Measurements from ENCODE around the gene CDC42SE2. TPM values are rescaled to one million over a fixed set of nuclear protein-coding genes. Genes with fewer than 3 reads are reported as not detected.
A peak's percentile ranks its signal among the peaks of the same experiment; 100 is the strongest.

The CDC42SE2 gene
- total RNA-seq, 6 experiments from 2014 or later = 10.3 to 19.8 (median 15.0) TPM

GRCh38 chr5:131264451-131265099 is 722 bp downstream of the CDC42SE2 start:
- peak; percentile 45 to 66 (median 60) for DNase-seq
- ATAC-seq = peak; percentile 27 to 49 (median 38)
- Histone ChIP-seq H3K4me1 (peaks cover 0 to 7% (median 0%) of the 10 kb centered on the region in 4 donors), H3K36me3 (no peaks in the 10 kb centered on the region), H3K9me3 (no peaks in the 10 kb centered on the region), H3K27me3 (no peaks in the 10 kb centered on the region), H3K27ac (peak overlapping the region; percentile 87 to 95 (median 91)), H3K4me3 (peak overlapping the region; percentile 76 to 93 (median 86))
- TF ChIP-seq POLR2A (IDR thresholded peaks at IDR 0.05) = no peak
- intact Hi-C loops (cut with DNase I) = no loop called here
- 0% methylated on average over 13 of the region's 34 CpGs for WGBS (ENCODE audit: insufficient coverage, low coverage, low lambda C conversion rate, missing lambda C conversion rate)

GRCh38 chr5:131265311-131265803 is 1.5 kb downstream of the CDC42SE2 start:
- ATAC-seq (peak in 2 of 4 donors; percentile 33 to 39), DNase-seq (no peak)
- intact Hi-C loops (cut with DNase I) = no loop called here
- Histone ChIP-seq H3K9me3 (no peaks in the 10 kb centered on the region), H3K27me3 (no peaks in the 10 kb centered on the region), H3K4me3 (peak overlapping the region; percentile 76 to 93 (median 86)), H3K36me3 (no peaks in the 10 kb centered on the region), H3K4me1 (peaks cover 0 to 7% (median 0%) of the 10 kb centered on the region in 4 donors), H3K27ac (peak overlapping the region; percentile 0 to 95 (median 91))
- TF ChIP-seq CTCF (IDR thresholded peaks at IDR 0.05) (peak; percentile 20 to 45 (median 30)), POLR2A (IDR thresholded peaks at IDR 0.05) (no peak)
- WGBS (ENCODE audit: insufficient coverage, low coverage, low lambda C conversion rate, missing lambda C conversion rate) = 3% methylated on average over 2 of the region's 2 CpGs

- no peaks in the 10 kb centered on the region for H3K9me3 ChIP-seq
- no peaks in the 10 kb centered on the region for H3K36me3 ChIP-seq
- WGBS (ENCODE audit: insufficient coverage, low coverage, low lambda C conversion rate, missing lambda C conversion rate) = 87% methylated on average over 16 of the region's 16 CpGs
- ATAC-seq (no peak), DNase-seq (no peak)
- no peak overlapping the region for H3K4me3 ChIP-seq
- peaks cover 0 to 7% (median 0%) of the 10 kb centered on the region in 4 donors for H3K4me1 ChIP-seq
- intact Hi-C loops (cut with DNase I) = no loop called here
- H3K27ac ChIP-seq = no peak overlapping the region
- no peaks in the 10 kb centered on the region for H3K27me3 ChIP-seq
- no peak for TF ChIP-seq POLR2A (IDR thresholded peaks at IDR 0.05)
- no peak for TF ChIP-seq CTCF (IDR thresholded peaks at IDR 0.05)
These were observed 2.7 kb downstream of the CDC42SE2 start for GRCh38 chr5:131266370-131267060.

- peaks cover 0 to 7% (median 0%) of the 10 kb centered on the region in 4 donors for H3K4me1 ChIP-seq
- ATAC-seq (no peak), DNase-seq (no peak)
- TF ChIP-seq CTCF (IDR thresholded peaks at IDR 0.05) (no peak), POLR2A (IDR thresholded peaks at IDR 0.05) (no peak)
- no peaks in the 10 kb centered on the region for H3K27me3 ChIP-seq
- no peak overlapping the region for H3K4me3 ChIP-seq
- no peaks in the 10 kb centered on the region for H3K36me3 ChIP-seq
- intact Hi-C loops (cut with DNase I) = no loop called here
- 88% methylated on average over 9 of the region's 12 CpGs for WGBS (ENCODE audit: insufficient coverage, low coverage, low lambda C conversion rate, missing lambda C conversion rate)
- H3K9me3 ChIP-seq = no peaks in the 10 kb centered on the region
- no peak overlapping the region for H3K27ac ChIP-seq
These were observed 5.0 kb downstream of the CDC42SE2 start for GRCh38 chr5:131268758-131269370.

Data from right lobe of liver (tissue), 6 donors.